H1 (cell line): Measurements from ENCODE around the gene PURB. TPM values are rescaled to one million over a fixed set of nuclear protein-coding genes. Genes with fewer than 3 reads are reported as not detected.

Source experiments
- CTCF ChIA-PET: fragments of 300-600 bp; sonication (Branson Sonifier 250); formaldehyde crosslinking; loops from one replicate; lab custom pipeline; 2021; ENCODE audit not compliant: partially characterized antibody; lab: Charles Lee
- POLR2A ChIA-PET: fragments of 300-600 bp; sonication (Branson Sonifier 250); formaldehyde crosslinking; loops from one replicate; lab custom pipeline; 2021; ENCODE audit warnings: inconsistent platforms; ENCODE audit not compliant: partially characterized antibody; lab: Charles Lee
- DNase-seq, 2 experiments: peaks; one replicate each; pipeline versions ENCODE4 v3.0.0 to v3.0.0-alpha.2; 2010 to 2022; ENCODE audit warnings: low spot score in 2 of 2, low read depth in 1 of 2, mixed read lengths in 1 of 2
- FAIRE-seq: peaks from 2 replicates; lab custom pipeline; 2011; peaks lifted over from hg19 to GRCh38; lab: Jason Lieb, UNC
- H2AFZ ChIP-seq: 2 replicates; pipeline ENCODE4 v1.8.1; 2012; ENCODE audit warnings: low read length, inconsistent platforms
- H2AK5ac ChIP-seq: 2 replicates; pipeline ENCODE4 v1.6.1; 2013; ENCODE audit warnings: low read depth, low read length
- H2BK120ac ChIP-seq: replicated peaks from 2 replicates; pipeline ENCODE3; 2013; ENCODE audit warnings: low read depth, low read length, inconsistent platforms
- H2BK12ac ChIP-seq: 2 replicates; pipeline ENCODE4 v1.6.1; 2013; ENCODE audit warnings: low read depth, low read length
- H2BK15ac ChIP-seq: 2 replicates; pipeline ENCODE4 v1.6.1; 2013; ENCODE audit warnings: low read length
- H2BK20ac ChIP-seq: 2 replicates; pipeline ENCODE4 v1.6.1; 2013; ENCODE audit warnings: low read length
- H2BK5ac ChIP-seq: 2 replicates; pipeline ENCODE4 v1.6.1; 2013; ENCODE audit warnings: low read depth, low read length
- H3K14ac ChIP-seq: 2 replicates; pipeline ENCODE4 v1.6.1; 2013; ENCODE audit warnings: inconsistent platforms; ENCODE audit not compliant: insufficient read length
- H3K18ac ChIP-seq: 2 replicates; pipeline ENCODE4 v1.6.1; 2013; ENCODE audit warnings: low read length; ENCODE audit errors: extremely low read depth
- H3K23ac ChIP-seq: 2 replicates; pipeline ENCODE4 v1.6.1; 2013; ENCODE audit warnings: inconsistent platforms; ENCODE audit not compliant: insufficient read length
- H3K23me2 ChIP-seq: 2 replicates; pipeline ENCODE4 v1.6.1; 2013; ENCODE audit warnings: low read depth, low read length
- H3K27ac ChIP-seq: 2 replicates; pipeline ENCODE4 v1.6.1; 2011; ENCODE audit warnings: low read depth, low read length, inconsistent platforms
- H3K27me3 ChIP-seq, 4 experiments: replicated peaks in 1 of 4; 1 replicate in 1 of 4; 2 replicates in 3 of 4; pipeline versions ENCODE4 v1.6.1 to v1.8.1; 2011 to 2013; ENCODE audit warnings: low read length in 3 of 4, mild to moderate bottlenecking in 3 of 4, inconsistent platforms in 2 of 4, mixed read lengths in 2 of 4, moderate library complexity in 1 of 4; ENCODE audit not compliant: control insufficient read depth in 3 of 4, insufficient read depth in 3 of 4; ENCODE audit errors: extremely low read depth in 1 of 4
- H3K36me3 ChIP-seq, 4 experiments: 2 replicates each; pipeline versions ENCODE4 v1.6.1 to v1.8.1; 2011 to 2013; ENCODE audit warnings: mild to moderate bottlenecking in 4 of 4, low read length in 3 of 4, moderate library complexity in 2 of 4, control low read depth in 1 of 4, inconsistent platforms in 1 of 4; ENCODE audit not compliant: insufficient read depth in 4 of 4, control insufficient read depth in 2 of 4
- H3K4ac ChIP-seq: replicated peaks from 2 replicates; pipeline ENCODE3; 2013; ENCODE audit warnings: low read length, low read depth, mixed read lengths, inconsistent platforms; ENCODE audit not compliant: insufficient read length
- H3K4me1 ChIP-seq, 4 experiments: replicated peaks in 1 of 4; 1 replicate in 1 of 4; 2 replicates in 3 of 4; pipeline versions ENCODE4 v1.6.1 to v1.8.1; 2011 to 2013; ENCODE audit warnings: low read length in 3 of 4, inconsistent platforms in 2 of 4, mixed read lengths in 1 of 4; ENCODE audit not compliant: insufficient read depth in 4 of 4, control insufficient read depth in 3 of 4
- H3K4me2 ChIP-seq, 2 experiments: 2 replicates each; pipeline versions ENCODE4 v1.6.1 to v1.8.1; 2011 to 2013; ENCODE audit warnings: low read depth in 2 of 2, low read length in 2 of 2, control low read depth in 1 of 2, inconsistent platforms in 1 of 2, mild to moderate bottlenecking in 1 of 2; ENCODE audit not compliant: insufficient read depth in 1 of 2
- H3K4me3 ChIP-seq, 4 experiments: fragments of 200-600, 300-600 bp in 1 of 4; sonication (generic), shearing (Covaris generic), sonication (Bioruptor Twin) in 1 of 4; 2 replicates each; pipeline versions ENCODE4 v1.5.1 to v1.8.1; 2011 to 2016; ENCODE audit warnings: low read length in 4 of 4, low read depth in 3 of 4, control low read depth in 2 of 4, inconsistent platforms in 2 of 4, mild to moderate bottlenecking in 2 of 4, mixed read lengths in 1 of 4, moderate library complexity in 1 of 4; ENCODE audit not compliant: insufficient read depth in 2 of 4; ENCODE audit errors: extremely low read depth in 1 of 4
- H3K56ac ChIP-seq: replicated peaks from 2 replicates; pipeline ENCODE3; 2013; ENCODE audit warnings: low read depth, mild to moderate bottlenecking, mixed read lengths, low read length, inconsistent platforms; ENCODE audit not compliant: insufficient read length
- H3K79me1 ChIP-seq: 2 replicates; pipeline ENCODE4 v1.6.1; 2013; ENCODE audit warnings: low read depth, low read length, control low read depth
- H3K79me2 ChIP-seq, 2 experiments: 2 replicates each; pipeline versions ENCODE4 v1.6.1 to v1.8.1; 2012 to 2013; ENCODE audit warnings: low read length in 2 of 2, mild to moderate bottlenecking in 2 of 2, inconsistent platforms in 1 of 2; ENCODE audit not compliant: insufficient read depth in 2 of 2, control insufficient read depth in 1 of 2
- H3K9ac ChIP-seq, 4 experiments: replicated peaks in 1 of 4; 1 replicate in 1 of 4; 2 replicates in 3 of 4; pipeline versions ENCODE4 v1.6.1 to v1.8.1; 2011 to 2013; ENCODE audit warnings: low read depth in 3 of 4, low read length in 3 of 4, control low read depth in 2 of 4, mild to moderate bottlenecking in 2 of 4, moderate library complexity in 2 of 4, inconsistent platforms in 1 of 4; ENCODE audit errors: extremely low read depth in 1 of 4
- H3K9me3 ChIP-seq, 2 experiments: 2 replicates each; pipeline versions ENCODE4 v1.6.1 to v1.8.1; 2012 to 2013; ENCODE audit warnings: mild to moderate bottlenecking in 2 of 2, moderate library complexity in 2 of 2, control low read depth in 1 of 2, inconsistent platforms in 1 of 2, low read depth in 1 of 2, low read length in 1 of 2, mixed read lengths in 1 of 2; ENCODE audit not compliant: insufficient read depth in 2 of 2
- H4K20me1 ChIP-seq, 2 experiments: replicated peaks in 1 of 2; 2 replicates each; pipeline versions ENCODE3 to v1.8.1; 2011 to 2013; ENCODE audit warnings: inconsistent platforms in 2 of 2, low read length in 2 of 2, mild to moderate bottlenecking in 1 of 2; ENCODE audit not compliant: insufficient read depth in 2 of 2, control insufficient read depth in 1 of 2
- H4K5ac ChIP-seq: 2 replicates; pipeline ENCODE4 v1.6.1; 2013; ENCODE audit warnings: low read length, low read depth, mixed read lengths, inconsistent platforms; ENCODE audit not compliant: insufficient read length
- H4K8ac ChIP-seq: 2 replicates; pipeline ENCODE4 v1.8.0; 2013; ENCODE audit warnings: mild to moderate bottlenecking, moderate library complexity, low read length, inconsistent platforms; ENCODE audit not compliant: insufficient read depth; ENCODE audit errors: extremely low read depth
- H4K91ac ChIP-seq: replicated peaks from 2 replicates; pipeline ENCODE3; 2013; ENCODE audit warnings: low read length, mixed read lengths, inconsistent platforms; ENCODE audit not compliant: insufficient read length
- BCL11A ChIP-seq, 2 experiments: IDR thresholded peaks; one replicate each; pipeline ENCODE4 v1.6.1; 2011; ENCODE audit warnings: low read depth in 2 of 2, low read length in 2 of 2, mild to moderate bottlenecking in 2 of 2
- BRCA1 ChIP-seq: IDR thresholded peaks from 2 replicates; pipeline ENCODE4 v1.6.1; 2012; ENCODE audit warnings: low read depth, low read length, improper control_type of control experiment
- CTCF ChIP-seq, 3 experiments: IDR thresholded peaks; 1 replicate in 2 of 3; 2 replicates in 1 of 3; pipeline versions ENCODE4 v1.5.1 to v1.6.1; 2011; ENCODE audit warnings: low read length in 3 of 3, mild to moderate bottlenecking in 3 of 3, inconsistent platforms in 2 of 3, low read depth in 1 of 3, moderate library complexity in 1 of 3; ENCODE audit not compliant: insufficient read depth in 1 of 3; ENCODE audit errors: control extremely low read depth in 1 of 3
- MAFK ChIP-seq: IDR thresholded peaks from 2 replicates; pipeline ENCODE4 v1.6.1; 2012; ENCODE audit warnings: low read depth, mild to moderate bottlenecking, improper control_type of control experiment, low read length
- POLR2A ChIP-seq, 2 experiments: IDR thresholded peaks; 1 replicate in 1 of 2; 2 replicates in 1 of 2; pipeline ENCODE4 v1.6.1; 2011; ENCODE audit warnings: low read depth in 2 of 2, low read length in 2 of 2, mild to moderate bottlenecking in 2 of 2; ENCODE audit errors: control extremely low read depth in 1 of 2
- SRF ChIP-seq: IDR thresholded peaks from 2 replicates; pipeline ENCODE4 v1.6.1; 2011; ENCODE audit warnings: mild to moderate bottlenecking, low read depth, low read length, moderate library complexity
- WGBS, 2 experiments: shearing (Covaris generic) in 1 of 2; methylation state at CpG; one replicate each; pipeline versions ENCODE4 v1.1.6 to v1.1.7; 2013 to 2015; ENCODE audit warnings: low lambda C conversion rate in 2 of 2, mixed read lengths in 2 of 2, inconsistent platforms in 1 of 2, low coverage in 1 of 2, missing lambda C conversion rate in 1 of 2; ENCODE audit not compliant: insufficient replicate concordance in 2 of 2, insufficient coverage in 1 of 2, insufficient read length in 1 of 2; ENCODE audit errors: extremely low coverage in 1 of 2, missing lambda C conversion rate in 1 of 2; 5-methylcytosine and 5-hydroxymethylcytosine counted together
- polyA plus RNA-seq, 7 experiments: library from polyadenylated mRNA; depleted of rRNA in 3 of 7; stranded (reverse) in 5 of 7; unstranded in 2 of 7; fragments of >200 nt in 5 of 7; fragments of 200-250 nt in 2 of 7; gene quantifications; 1 replicate in 5 of 7; 2 replicates in 1 of 7; 4 replicates in 1 of 7; pipeline versions ENCODE4 v1.2.1 to v1.2.3, GENCODE V29; 2011 to 2013; ENCODE audit warnings: missing spikeins in 2 of 7, mixed read lengths in 2 of 7
- total RNA-seq: library from RNA; stranded (reverse); fragmentation: NEBNext Ultra II Directional; extraction: Animal tissue kit (Norgen Biotek cat#: 25700); gene quantifications from 2 replicates; pipeline ENCODE4 v1.2.1, GENCODE V29; 2021

Gene PURB
- total and polyA plus RNA-seq, 2 of the 8 experiments (the other 6 are each of a cell fraction or from before 2014, with no cell fraction given): 3.3 to 22.7 TPM

- H2BK5ac ChIP-seq: no peak overlapping the region
- H3K79me2 ChIP-seq: no peaks in the 10 kb centered on the region
- no peak overlapping the region for H3K23ac ChIP-seq
- no peaks in the 10 kb centered on the region; a peak in 1 of 7 replicates for H3K27me3 ChIP-seq
- H3K56ac ChIP-seq: no peak overlapping the region
- H3K79me1 ChIP-seq: no peaks in the 10 kb centered on the region
- no peak overlapping the region for H2AFZ ChIP-seq
- H3K36me3 ChIP-seq: no peaks in the 10 kb centered on the region
- no peak overlapping the region for H3K4me3 ChIP-seq
- WGBS, 2 experiments: 83% methylated on average over 9 of the region's 9 CpGs; no CpG with 5 or more reads in 1 of the 2 experiments
- no peak overlapping the region for H2BK12ac ChIP-seq
- H2BK20ac ChIP-seq: no peak overlapping the region
- no peak overlapping the region for H3K27ac ChIP-seq
- H3K4ac ChIP-seq: no peak overlapping the region
- TF ChIP-seq BCL11A (IDR thresholded peaks at IDR 0.05; ENCODE audit: low read depth in 2 of 2, low read length in 2 of 2) (no peak), BRCA1 (no peak), CTCF (IDR thresholded peaks at IDR 0.05; ENCODE audit: control extremely low read depth in 1 of 3, insufficient read depth in 1 of 3, low read depth in 1 of 3, low read length in 3 of 3) (no peak), MAFK (no peak), POLR2A (IDR thresholded peaks at IDR 0.05; ENCODE audit: control extremely low read depth in 1 of 2, low read depth in 2 of 2, low read length in 2 of 2) (no peak), SRF (no peak)
- no peak overlapping the region for H3K14ac ChIP-seq
- H3K23me2 ChIP-seq: no peaks in the 10 kb centered on the region
- ChIA-PET CTCF (no interaction called here), POLR2A (no interaction called here)
- no peak overlapping the region for H3K4me2 ChIP-seq
- no peak overlapping the region for H2BK120ac ChIP-seq
- no peak overlapping the region for H2BK15ac ChIP-seq
- H4K8ac ChIP-seq: no peak overlapping the region
- FAIRE-seq (no peak), DNase-seq (no peak)
- no peaks in the 10 kb centered on the region for H4K20me1 ChIP-seq
- H3K9ac ChIP-seq: no peak overlapping the region
- no peak overlapping the region for H4K91ac ChIP-seq
- H3K18ac ChIP-seq: no peak overlapping the region
- no peak overlapping the region for H4K5ac ChIP-seq
- no peaks in the 10 kb centered on the region for H3K4me1 ChIP-seq
- peaks cover 0 to 4% of the 10 kb centered on the region in 2 experiments; a peak in 1 of 4 replicates for H3K9me3 ChIP-seq
- H2AK5ac ChIP-seq: no peak overlapping the region
Measured at GRCh38 chr7:44899443-44899842, 14.1 kb upstream of the PURB start.
